ENCODE results near the gene ZNF804A.
"Not testable (repeated sequence)": the region's sequence is repeated elsewhere in the genome, so short reads cannot be mapped to it uniquely, and the experiment has no call there.

Gene ZNF804A

DNA sequence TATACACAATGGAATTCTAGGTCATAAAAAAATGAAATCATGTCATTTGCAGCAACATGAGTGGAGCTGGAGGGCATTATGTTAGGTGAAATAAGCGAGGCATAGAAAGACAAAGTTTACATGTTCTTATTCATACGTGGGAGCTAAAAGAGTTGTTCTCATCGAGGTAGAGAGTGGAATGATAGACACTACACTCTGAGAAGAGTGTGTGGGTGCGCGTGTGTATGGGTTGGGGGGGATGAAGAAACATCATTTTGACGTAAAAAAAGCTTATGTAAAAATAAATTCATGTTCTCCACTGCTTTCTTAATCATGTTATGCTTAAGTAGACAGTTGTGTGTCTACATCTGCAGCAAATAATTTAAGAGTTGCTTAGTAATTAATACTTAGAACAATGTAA is 123.6 kb downstream of the ZNF804A start:
- FAIRE-seq (no peak), DNase-seq (ENCODE audit: low spot score) (no peak)

DNA sequence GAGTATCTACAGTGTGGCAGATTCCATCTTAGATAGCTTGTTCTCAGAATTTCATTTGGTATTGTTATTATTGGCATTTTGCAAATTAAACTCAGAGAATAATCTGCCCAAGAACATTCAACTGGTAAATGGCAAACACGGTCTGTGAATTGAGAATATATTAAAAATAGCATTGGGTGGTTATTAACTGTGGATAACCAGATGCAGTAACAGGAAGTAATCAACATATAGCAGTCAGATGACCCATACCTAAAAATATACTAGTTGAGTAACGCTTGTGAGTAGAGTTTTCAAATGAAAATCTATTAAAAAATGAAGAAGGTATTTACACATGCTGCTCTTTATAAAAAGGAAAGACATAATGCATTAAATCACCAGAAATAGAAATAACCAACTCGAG is 129.5 kb downstream of the ZNF804A start:
- no peak for FAIRE-seq
- DNase-seq (ENCODE audit: low spot score), result no peak

DNA sequence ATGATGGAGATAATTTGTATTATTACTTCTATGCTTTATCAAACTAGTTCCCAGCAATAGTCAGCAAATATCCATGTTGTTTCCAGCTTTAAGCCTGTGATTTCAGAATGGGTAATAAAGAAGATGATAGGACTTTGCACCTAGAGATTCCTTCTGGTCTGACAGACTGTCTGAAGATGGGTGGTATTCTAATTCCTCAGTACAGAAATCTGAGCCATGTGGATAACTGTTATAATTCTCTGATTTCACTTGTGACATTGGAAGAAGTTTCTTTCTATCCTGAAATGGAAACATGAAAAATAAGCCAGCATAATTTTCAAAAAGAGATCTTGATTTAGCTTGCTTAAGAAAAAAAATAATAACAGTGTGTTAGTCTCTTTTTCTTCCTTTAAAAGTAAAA is 130.1 kb downstream of the ZNF804A start:
- DNase-seq (ENCODE audit: low spot score), result no peak
- FAIRE-seq, result no peak

DNA sequence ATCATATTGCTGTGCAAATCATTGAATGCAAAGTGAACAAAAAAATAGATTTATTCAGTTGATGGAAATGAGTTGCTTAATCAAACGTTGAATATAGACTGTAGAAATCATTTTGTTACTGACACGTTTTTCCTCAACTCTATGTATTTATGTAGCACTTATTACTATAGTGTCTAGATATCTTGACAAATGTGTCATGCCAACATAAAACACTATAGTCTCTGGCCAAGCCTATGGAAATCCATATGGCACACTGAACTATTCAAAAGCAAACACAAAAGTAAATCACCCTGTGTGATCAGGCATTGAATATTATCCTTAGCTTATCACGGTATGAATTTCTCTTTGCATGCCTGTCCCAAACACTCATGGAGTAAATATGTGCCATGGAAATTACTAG is 131.3 kb downstream of the ZNF804A start:
- DNase-seq (ENCODE audit: low spot score) (no peak), FAIRE-seq (peak; percentile 44)

DNA sequence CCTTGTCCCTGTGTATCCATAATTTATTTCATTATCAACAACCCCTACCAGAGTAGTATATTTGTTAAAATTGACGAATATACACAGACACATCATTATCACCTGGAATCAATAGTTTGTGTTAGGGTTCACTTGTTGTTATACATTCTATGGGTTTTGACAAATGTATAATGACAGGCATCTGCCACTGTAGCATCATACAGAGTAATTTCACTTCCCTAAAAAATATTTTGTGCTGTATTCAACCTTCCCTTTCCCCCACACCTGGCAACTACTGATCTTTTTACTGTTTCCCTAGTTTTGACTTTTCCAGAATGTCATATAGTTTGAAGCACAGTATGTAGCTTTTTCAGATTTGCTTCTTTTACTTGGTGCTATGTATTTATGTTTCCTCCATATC is 132.0 kb downstream of the ZNF804A start:
- FAIRE-seq (no peak), DNase-seq (ENCODE audit: low spot score) (no peak)

DNA sequence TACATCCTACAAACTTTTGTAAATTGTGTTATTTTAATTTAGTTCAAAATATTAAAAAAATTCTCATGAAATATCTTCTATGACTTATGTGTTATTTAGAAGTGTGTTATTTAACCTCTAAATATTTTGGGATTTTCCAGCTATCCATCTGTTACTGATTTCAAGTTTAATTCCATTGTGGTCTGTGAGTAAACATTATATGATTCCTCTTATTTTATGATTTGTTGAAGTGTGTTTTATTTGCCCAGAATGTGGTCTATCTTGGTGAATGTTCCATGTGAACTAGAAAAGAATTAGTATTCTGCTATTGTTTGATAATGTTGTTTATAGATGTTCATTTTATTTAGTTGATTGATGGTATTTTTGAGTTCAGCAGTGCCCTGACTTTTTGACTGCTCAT is 136.0 kb downstream of the ZNF804A start:
- no peak for DNase-seq (ENCODE audit: low spot score)
- FAIRE-seq, result no peak

DNA sequence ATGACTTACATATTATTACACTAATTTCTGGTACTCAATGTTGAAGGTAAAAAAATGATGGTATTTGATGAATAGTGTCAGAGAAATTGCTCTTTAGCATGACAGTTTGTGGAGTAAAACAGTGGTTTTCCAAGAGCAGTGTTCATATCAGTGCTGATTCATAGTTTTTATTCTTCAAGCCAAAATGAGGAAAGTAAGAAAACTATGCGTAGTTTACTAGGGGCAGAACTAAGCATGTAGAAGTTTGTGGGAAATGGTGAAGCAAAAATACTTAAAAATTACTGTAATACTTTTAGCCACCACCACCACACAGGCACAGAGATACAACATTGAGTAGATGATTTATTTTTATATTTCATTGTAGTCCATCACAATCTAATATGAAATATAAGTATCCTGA is 137.3 kb downstream of the ZNF804A start:
- DNase-seq (ENCODE audit: low spot score) (no peak), FAIRE-seq (no peak)

DNA sequence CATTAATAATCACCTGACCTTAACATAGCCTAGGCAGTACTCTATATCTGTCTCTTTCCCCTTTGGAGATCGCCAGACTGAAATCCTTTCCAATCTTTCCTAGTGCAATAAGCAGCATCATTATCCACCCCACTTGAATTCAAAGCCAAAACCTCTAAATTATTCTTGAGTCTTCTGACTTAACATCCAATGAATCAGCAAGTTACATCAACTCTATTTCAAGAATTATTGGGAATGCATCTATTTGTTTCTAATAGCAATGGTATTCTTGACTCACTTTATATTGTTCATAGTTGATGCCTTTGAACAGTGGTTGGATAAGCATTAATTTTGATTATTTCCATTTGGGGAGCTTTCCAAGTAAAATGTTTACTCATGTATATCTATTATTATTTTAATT is 144.8 kb downstream of the ZNF804A start:
- DNase-seq (ENCODE audit: low spot score) (no peak), FAIRE-seq (no peak)

DNA sequence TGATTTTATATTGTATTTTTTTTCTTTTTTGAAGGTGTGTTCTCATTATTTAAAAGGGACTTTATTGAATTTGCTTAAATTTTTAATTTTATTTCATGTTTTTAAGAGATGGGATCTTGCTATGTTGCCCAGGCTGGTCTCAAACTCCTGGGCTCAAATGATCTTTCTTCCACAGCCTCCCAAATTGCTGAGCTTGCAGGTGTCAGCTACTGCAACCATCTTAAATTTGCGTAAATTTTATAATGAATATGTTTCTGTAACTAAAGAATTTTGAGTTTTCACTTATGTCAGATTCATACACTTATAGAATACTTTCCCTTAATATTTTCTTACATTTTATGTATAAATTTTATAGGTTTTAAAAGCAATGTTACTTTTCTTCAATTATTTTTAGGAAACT is 157.8 kb downstream of the ZNF804A start:
- no peak for DNase-seq (ENCODE audit: low spot score)
- FAIRE-seq, result no peak

DNA sequence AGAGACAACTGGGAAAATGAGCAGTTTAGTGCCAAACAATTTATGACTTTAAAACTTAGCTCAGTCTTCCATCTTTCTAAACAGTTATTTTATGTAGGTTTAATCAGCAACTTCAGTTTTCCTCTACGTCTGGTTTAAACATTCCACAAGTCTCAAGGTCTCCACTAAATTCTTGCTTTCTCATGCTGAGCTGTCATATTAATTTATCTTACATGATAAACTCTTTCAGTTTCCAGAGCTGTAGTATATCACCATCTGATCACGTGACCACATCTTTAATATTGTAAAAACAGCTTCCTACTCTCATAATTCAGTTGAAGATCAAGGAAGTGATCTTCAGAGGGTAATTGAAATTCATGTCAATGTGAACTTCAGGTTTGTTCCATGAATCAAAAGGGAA is 158.6 kb downstream of the ZNF804A start:
- no peak for FAIRE-seq
- no peak for DNase-seq (ENCODE audit: low spot score)

DNA sequence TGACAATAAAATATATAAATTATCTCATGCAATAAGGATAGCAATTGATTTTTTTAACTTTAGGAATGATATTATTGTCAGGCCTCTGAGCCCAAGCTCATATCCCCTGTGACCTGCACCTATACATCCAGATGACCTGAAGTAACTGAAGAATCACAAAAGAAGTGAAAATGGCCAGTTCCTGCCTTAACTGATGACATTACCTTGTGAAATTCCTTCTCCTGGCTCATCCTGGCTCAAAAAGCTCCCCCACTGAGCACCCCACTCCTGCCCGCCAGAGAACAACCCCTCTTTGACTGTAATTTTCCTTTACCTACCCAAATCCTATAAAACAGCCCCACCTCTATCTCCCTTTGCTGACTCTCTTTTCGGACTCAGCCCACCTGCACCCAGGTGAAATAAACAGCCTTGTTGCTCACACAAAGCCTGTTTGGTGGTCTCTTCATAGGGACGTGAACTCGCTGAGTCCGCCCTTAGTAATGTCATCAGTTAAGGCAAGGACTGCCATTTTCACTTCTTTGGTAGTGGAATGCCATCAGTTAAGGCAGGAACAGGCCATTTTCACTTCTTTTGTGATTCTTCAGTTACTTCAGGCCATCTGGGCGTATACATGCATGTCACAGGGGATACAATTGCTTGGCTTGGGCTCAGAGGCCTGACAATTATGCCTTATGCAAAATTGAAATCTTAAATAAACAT is 161.4 kb downstream of the ZNF804A start:
- FAIRE-seq; DNase-seq (ENCODE audit: low spot score): not testable (repeated sequence)

DNA sequence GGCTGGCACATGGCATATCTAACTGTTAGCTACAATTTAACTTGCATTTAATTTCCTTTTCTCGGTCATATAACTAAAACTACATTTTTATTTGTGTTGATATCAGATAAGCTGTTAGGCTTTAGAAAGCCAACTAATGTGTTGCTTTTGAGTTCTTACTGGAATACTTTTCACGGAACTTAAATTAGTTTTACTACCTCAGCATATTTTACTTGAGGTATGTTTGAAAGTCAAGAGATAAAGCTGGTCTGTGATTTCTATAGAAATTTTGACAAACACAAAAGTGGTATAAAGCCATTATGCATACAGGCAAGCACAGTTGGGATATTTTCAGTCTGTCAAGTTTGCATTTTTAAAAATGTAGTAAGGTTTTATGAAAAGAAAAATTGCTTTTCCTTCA is 162.6 kb downstream of the ZNF804A start:
- no peak for FAIRE-seq
- DNase-seq (ENCODE audit: low spot score), result no peak

DNA sequence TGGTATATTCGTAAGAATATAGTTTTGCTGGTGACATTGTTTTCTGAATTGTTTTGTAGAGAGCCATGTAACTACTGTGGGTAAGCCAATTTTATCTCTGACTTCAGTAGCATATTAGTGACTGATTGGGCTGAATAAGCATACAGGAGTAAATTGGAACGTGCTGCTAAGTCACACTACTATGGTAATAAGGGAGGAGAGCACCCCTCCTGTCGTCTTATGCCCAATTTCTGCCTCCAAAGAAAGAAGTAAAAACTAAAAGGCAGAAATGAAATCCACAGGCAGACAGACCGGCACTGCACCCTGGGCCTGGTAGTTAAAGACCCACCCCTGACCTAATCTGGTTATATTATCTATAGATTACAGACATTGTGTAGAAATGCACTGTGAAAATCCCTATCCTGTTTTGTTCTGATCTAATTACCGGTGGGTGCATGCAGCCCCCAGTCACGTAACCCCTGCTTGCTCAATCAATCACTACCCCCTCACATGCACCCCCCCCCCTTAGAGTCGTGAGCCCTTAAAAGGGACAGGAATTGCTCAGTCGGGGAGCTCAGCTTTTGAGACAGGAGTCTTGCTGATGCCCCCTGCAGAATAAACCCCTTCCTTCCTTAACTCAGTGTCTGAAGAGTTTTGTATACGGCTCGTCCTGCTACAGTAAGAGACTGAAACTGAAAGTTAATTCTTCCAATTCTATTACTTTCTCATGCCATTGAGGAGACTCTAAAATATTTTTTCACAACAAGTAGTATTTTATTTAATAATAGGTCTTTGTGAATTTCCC is 167.0 kb downstream of the ZNF804A start:
- FAIRE-seq (no peak), DNase-seq (ENCODE audit: low spot score) (peak; percentile 2)

DNA sequence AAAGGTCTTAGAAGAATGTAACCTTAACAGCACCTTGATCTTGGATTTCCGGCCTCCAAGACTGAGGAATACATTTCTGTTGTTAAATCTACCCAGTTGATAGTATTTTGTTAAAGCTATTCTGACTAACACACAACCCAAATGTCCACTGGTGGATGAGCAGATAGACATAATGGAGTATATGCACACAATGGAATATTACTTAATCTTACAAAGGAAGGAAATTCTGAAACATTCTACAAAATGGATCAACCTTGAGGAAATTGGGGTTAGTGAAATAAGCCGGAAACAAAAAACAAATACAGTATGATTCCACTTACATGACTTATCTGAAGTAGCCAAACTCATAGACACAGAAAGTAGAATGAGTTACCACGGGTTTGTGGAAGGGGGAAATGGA is 168.7 kb downstream of the ZNF804A start:
- DNase-seq (ENCODE audit: low spot score) (no peak), FAIRE-seq (no peak)

DNA sequence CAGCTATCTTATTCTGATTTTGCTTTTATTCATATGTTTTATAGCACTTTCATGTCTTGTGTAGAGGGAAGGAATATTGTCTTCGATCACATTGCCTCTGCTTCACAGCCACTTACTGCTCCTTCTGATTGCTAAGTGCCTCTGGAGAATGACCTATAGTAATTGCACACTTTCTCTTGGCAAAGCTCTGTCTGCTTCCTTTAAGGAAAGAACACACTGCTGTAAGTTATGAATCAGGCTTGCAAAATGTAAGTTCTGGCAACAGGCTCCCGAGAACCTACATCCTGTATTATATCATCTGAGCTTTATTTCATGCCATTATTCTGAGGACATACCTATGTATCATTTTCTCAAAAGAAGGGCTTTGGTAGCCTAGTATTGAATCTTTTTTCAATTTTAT is 170.7 kb downstream of the ZNF804A start:
- FAIRE-seq, result no peak

DNA sequence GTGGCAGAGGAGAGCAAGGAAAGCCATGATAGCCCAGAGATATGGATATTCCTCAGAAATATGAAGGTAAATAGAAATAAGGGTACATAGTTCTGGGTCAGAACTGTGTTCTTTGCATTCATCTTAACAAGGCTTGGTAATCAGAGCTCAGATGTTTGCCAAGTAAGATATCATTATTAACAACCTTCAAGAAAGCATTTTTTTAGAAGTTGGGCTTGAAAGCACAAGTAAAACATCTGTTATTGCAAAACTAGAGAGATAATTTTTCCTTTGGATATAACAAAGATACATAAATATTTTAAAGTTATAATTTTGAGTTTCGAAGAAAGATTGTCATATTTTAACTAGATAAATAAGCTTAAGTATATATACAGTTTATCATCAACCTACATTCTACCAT is 171.4 kb downstream of the ZNF804A start:
- FAIRE-seq (no peak), DNase-seq (ENCODE audit: low spot score) (no peak)

More for the DNA sequence above, 170.7 kb downstream of the ZNF804A start:
- no peak for DNase-seq (ENCODE audit: low spot score)

DNA sequence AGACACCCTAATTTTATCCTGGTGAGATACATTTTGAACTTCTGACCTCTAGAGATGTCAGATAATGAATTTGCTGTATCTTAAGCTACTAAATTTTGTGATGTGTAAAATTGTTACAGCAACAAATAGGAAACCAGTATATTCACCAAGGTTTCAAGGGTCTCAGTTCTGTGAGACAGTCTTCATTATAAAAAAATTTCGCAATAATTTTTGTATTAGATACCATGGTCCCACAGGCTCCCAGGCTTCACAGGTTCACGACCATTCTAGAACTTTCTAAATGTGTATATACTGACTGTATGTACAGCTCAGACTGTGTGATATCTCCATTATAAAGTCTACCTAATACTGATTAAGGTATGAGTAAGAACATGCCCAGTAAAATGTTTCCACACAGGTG is 181.4 kb downstream of the ZNF804A start:
- DNase-seq (ENCODE audit: low spot score) (no peak), FAIRE-seq (no peak)

DNA sequence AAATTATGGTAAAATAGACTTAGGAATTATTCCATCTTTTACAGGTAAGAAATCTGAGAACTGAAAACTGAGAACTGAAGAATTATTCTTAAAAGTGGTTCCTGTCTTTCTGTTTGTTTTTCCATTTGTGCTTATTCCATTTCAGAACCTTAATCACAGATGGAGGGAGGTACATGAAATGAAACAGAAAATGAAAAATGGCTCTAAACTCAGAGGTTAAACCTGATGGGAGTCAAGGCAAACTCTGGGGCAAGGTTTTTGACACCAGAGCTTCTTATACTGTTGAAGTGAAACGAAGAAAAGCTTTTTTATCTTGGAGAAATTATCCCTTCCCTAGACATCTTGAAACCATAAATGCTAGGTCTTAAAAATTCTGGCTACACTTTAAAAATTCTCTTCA is 182.1 kb downstream of the ZNF804A start:
- DNase-seq (ENCODE audit: low spot score) (no peak), FAIRE-seq (no peak)

DNA sequence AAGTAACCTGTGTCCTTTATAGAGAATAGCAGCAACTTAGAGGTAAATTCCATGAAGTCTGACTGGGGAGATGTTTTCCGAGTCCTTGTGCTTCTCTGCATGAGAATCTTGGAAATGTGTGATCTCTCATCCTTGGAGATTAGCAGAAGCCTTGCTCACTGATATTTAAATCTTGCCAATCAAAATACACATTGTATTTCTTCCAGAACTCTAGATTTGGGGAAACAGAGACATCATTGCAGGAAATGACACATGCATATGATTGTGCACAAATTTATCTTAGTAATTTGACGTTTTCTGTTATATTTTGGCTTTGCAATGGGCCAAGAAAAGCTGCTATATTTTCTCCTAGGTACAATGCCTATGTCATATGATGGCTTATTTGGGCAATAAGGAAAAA is 182.6 kb downstream of the ZNF804A start:
- DNase-seq (ENCODE audit: low spot score) (no peak), FAIRE-seq (no peak)

DNA sequence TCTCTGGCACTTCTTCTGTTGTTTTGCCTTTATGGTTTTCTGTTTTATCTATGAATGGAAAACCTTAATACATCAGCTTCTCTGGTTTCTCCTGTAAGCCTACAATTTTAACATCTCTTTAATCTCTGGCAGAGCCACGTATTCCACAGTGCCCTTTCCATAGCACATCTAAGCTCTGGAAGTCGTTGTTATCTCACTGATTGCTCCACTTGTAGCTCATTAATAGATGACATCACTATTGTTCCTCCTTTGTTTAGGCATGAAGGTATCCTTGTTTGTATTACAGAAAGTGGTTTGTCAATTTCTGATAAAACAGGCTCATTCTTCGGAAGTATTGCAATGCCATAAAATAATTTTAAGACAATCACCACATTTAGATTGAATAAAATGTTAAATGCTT is 185.2 kb downstream of the ZNF804A start:
- no peak for DNase-seq (ENCODE audit: low spot score)
- no peak for FAIRE-seq

DNA sequence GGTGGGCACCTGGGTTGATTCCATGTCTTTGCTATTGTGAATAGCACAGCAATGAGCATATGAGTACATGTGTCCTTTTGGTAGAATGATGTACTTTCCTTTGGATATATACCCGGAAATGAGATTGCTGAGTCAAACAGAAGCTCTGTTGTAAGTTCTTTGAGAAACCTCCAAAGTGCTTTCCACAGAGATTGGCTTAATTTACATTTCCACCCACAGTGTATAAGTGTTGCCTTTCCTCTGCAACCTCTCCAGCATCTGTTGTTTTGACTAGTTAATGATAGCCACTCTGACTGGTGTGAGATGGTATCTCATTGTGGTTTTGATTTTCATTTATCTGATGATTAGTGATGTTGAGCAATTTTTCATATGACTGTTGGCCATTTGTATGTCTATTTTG is 194.8 kb downstream of the ZNF804A start:
- no peak for FAIRE-seq

DNA sequence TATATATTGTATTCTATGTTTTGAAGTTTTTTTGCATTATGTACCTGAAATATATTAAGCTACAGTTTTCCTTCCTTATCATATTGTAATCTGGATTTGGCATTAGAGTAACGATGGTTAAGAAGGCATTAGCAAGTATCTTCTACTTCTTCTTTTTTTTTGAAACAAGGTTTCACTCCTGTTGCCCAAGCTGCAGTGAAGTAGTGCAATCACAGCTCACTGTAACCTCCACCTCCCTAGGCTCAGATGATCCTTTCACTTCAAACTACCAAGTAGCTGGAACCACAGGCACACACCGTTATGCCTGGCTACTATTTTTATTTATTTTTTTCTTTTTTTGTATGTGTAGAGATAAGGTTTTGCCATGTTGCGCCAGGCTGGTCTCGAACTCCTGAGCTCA is 201.1 kb downstream of the ZNF804A start:
- DNase-seq (ENCODE audit: low spot score), result no peak
- no peak for FAIRE-seq

More for the DNA sequence above, 194.8 kb downstream of the ZNF804A start:
- DNase-seq (ENCODE audit: low spot score), result no peak

DNA sequence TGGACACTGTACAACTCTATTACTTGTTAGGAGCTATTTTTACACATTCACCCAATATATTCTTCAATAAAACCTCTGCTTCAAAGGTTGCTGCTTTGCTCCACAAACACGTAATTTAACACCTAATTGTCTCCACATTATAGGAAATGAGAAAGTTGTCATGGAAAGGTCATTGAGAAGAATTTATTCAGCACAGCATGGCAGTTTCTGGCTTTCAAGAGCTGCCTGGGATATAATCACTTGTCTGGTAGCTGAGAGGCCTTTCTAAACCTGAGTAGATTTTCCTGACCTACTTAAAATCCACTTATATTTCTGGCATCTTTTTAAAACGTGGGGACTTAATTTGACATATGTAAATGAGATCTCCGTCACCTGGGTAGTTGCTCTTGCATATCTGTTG is 216.1 kb downstream of the ZNF804A start:
- FAIRE-seq (no peak), DNase-seq (ENCODE audit: low spot score) (no peak)
